HL-60 (cell line): ENCODE data around the gene LZTR1.

Experiments
- REST ChIP-seq: IDR thresholded peaks from 2 replicates; pipeline ENCODE4 v1.6.1; 2012; ENCODE audit warnings: low read depth; ENCODE audit not compliant: insufficient replicate concordance
- TF ChIP-seq, protein P1 (sequence below): IDR thresholded peaks from one replicate; pipeline ENCODE4 v1.5.1; 2011; ENCODE audit warnings: low read length, control low read depth, inconsistent platforms; ENCODE audit not compliant: insufficient read depth

GRCh38 chr22:20951932-20952380 lies 30.1 kb upstream of the LZTR1 start:
- TF ChIP-seq, protein P1, sequence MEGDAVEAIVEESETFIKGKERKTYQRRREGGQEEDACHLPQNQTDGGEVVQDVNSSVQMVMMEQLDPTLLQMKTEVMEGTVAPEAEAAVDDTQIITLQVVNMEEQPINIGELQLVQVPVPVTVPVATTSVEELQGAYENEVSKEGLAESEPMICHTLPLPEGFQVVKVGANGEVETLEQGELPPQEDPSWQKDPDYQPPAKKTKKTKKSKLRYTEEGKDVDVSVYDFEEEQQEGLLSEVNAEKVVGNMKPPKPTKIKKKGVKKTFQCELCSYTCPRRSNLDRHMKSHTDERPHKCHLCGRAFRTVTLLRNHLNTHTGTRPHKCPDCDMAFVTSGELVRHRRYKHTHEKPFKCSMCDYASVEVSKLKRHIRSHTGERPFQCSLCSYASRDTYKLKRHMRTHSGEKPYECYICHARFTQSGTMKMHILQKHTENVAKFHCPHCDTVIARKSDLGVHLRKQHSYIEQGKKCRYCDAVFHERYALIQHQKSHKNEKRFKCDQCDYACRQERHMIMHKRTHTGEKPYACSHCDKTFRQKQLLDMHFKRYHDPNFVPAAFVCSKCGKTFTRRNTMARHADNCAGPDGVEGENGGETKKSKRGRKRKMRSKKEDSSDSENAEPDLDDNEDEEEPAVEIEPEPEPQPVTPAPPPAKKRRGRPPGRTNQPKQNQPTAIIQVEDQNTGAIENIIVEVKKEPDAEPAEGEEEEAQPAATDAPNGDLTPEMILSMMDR = no peak
- TF ChIP-seq REST = no peak
